Measurements from ENCODE around the gene PSMD14. TPM values are rescaled to one million over a fixed set of nuclear protein-coding genes. Genes with fewer than 3 reads are reported as not detected.

PSMD14 gene
- total and polyA plus RNA-seq, 2 of the 8 experiments (the other 6 are each of a cell fraction or from before 2014, with no cell fraction given) = 53.9 to 88.7 TPM

- H4K8ac ChIP-seq (ENCODE audit: extremely low read depth, insufficient read depth, low read length) = no peak overlapping the region
- no peak overlapping the region for H3K23ac ChIP-seq (ENCODE audit: insufficient read length)
- H4K5ac ChIP-seq (ENCODE audit: insufficient read length, low read depth, low read length) = no peak overlapping the region
- no peak overlapping the region for H3K27ac ChIP-seq (ENCODE audit: low read depth, low read length)
- no peak overlapping the region for H3K14ac ChIP-seq (ENCODE audit: insufficient read length)
- H3K4ac ChIP-seq (replicated peaks; ENCODE audit: insufficient read length, low read depth, low read length) = no peak overlapping the region
- no peak overlapping the region for H2BK20ac ChIP-seq (ENCODE audit: low read length)
- no peaks in the 10 kb centered on the region for H4K20me1 ChIP-seq (replicated peaks in 1 of 2; ENCODE audit: control insufficient read depth in 1 of 2, insufficient read depth in 2 of 2, low read length in 2 of 2)
- H2BK12ac ChIP-seq (ENCODE audit: low read depth, low read length) = no peak overlapping the region
- ChIA-PET CTCF (ENCODE audit: partially characterized antibody) (no interaction called here), POLR2A (ENCODE audit: partially characterized antibody) (interaction anchor here (1.3 kb wide), 1 partner anchor 14 kb away, joined by 4 read pairs; no protein-coding TSS in a partner anchor)
- no peak for DNase-seq (ENCODE audit: low read depth in 1 of 2, low spot score in 2 of 2)
- no peak overlapping the region for H3K4me3 ChIP-seq (ENCODE audit: extremely low read depth in 1 of 4, insufficient read depth in 2 of 4, low read depth in 3 of 4, low read length in 4 of 4)
- no peaks in the 10 kb centered on the region for H3K4me1 ChIP-seq (replicated peaks in 1 of 4; ENCODE audit: control insufficient read depth in 3 of 4, insufficient read depth in 4 of 4, low read length in 3 of 4)
- H3K79me2 ChIP-seq (ENCODE audit: control insufficient read depth in 1 of 2, insufficient read depth in 2 of 2, low read length in 2 of 2) = peaks cover 0 to 54% of the 10 kb centered on the region in 2 experiments; a peak in 2 of 4 replicates
- FAIRE-seq = no peak
- no peak overlapping the region for H2BK15ac ChIP-seq (ENCODE audit: low read length)
- H3K4me2 ChIP-seq (ENCODE audit: insufficient read depth in 1 of 2, low read depth in 2 of 2, low read length in 2 of 2) = no peak overlapping the region
- H2BK120ac ChIP-seq (replicated peaks; ENCODE audit: low read depth, low read length) = no peak overlapping the region
- H3K18ac ChIP-seq (ENCODE audit: extremely low read depth, low read length) = no peak overlapping the region
- no peak overlapping the region for H2BK5ac ChIP-seq (ENCODE audit: low read depth, low read length)
- no peaks in the 10 kb centered on the region for H3K9me3 ChIP-seq (ENCODE audit: insufficient read depth in 2 of 2, low read depth in 1 of 2, low read length in 1 of 2)
- H3K27me3 ChIP-seq (replicated peaks in 1 of 4; ENCODE audit: control insufficient read depth in 3 of 4, extremely low read depth in 1 of 4, insufficient read depth in 3 of 4, low read length in 3 of 4) = no peaks in the 10 kb centered on the region
- no peak overlapping the region for H2AK5ac ChIP-seq (ENCODE audit: low read depth, low read length)
- no peak overlapping the region for H2AFZ ChIP-seq (ENCODE audit: low read length)
- H3K9ac ChIP-seq (replicated peaks in 1 of 4; ENCODE audit: extremely low read depth in 1 of 4, low read depth in 3 of 4, low read length in 3 of 4) = no peak overlapping the region
- H3K36me3 ChIP-seq (ENCODE audit: control insufficient read depth in 2 of 4, insufficient read depth in 4 of 4, low read length in 3 of 4) = peaks cover 0 to 2% (median 0%) of the 10 kb centered on the region in 4 experiments; a peak in 1 of 8 replicates
- WGBS, 2 experiments (ENCODE audit: extremely low coverage in 1 of 2, insufficient coverage in 1 of 2, insufficient read length in 1 of 2, insufficient replicate concordance in 2 of 2, low coverage in 1 of 2, low lambda C conversion rate in 2 of 2, missing lambda C conversion rate in 1 of 2) = 96% methylated on average over 2 of the region's 2 CpGs; no CpG with 5 or more reads in 1 of the 2 experiments
- H3K79me1 ChIP-seq (ENCODE audit: low read depth, low read length) = peaks cover 5% of the 10 kb centered on the region
- H3K23me2 ChIP-seq (ENCODE audit: low read depth, low read length) = no peaks in the 10 kb centered on the region
- H3K56ac ChIP-seq (replicated peaks; ENCODE audit: insufficient read length, low read depth, low read length) = no peak overlapping the region
- no peak overlapping the region for H4K91ac ChIP-seq (replicated peaks; ENCODE audit: insufficient read length, low read length)
- TF ChIP-seq KDM4A (IDR thresholded peaks at IDR 0.05; ENCODE audit: low read depth, low read length, severe bottlenecking) (no peak), CBX5 (IDR thresholded peaks at IDR 0.05; ENCODE audit: low read depth, low read length) (no peak), SIN3A (conservative IDR thresholded peaks at IDR 0.05 in 1 of 2, IDR thresholded peaks at IDR 0.05 in 1 of 2; ENCODE audit: low read depth in 1 of 2, low read length in 2 of 2) (no peak), BRCA1 (IDR thresholded peaks at IDR 0.05; ENCODE audit: low read depth, low read length) (no peak), PHF8 (conservative IDR thresholded peaks at IDR 0.05; ENCODE audit: low read depth, low read length) (no peak), EP300 (IDR thresholded peaks at IDR 0.05; ENCODE audit: borderline replicate concordance in 1 of 2, low read depth in 2 of 2, low read length in 2 of 2) (no peak), SP2 (IDR thresholded peaks at IDR 0.05; ENCODE audit: low read length) (no peak), SP4 (IDR thresholded peaks at IDR 0.05; ENCODE audit: low read length) (no peak), BACH1 (IDR thresholded peaks at IDR 0.05; ENCODE audit: low read length) (no peak), ZNF274 (IDR thresholded peaks at IDR 0.05; ENCODE audit: borderline replicate concordance, extremely low read depth, low read length) (no peak), POLR2A (IDR thresholded peaks at IDR 0.05; ENCODE audit: control extremely low read depth in 1 of 2, low read depth in 2 of 2, low read length in 2 of 2) (no peak), KDM1A (IDR thresholded peaks at IDR 0.05; ENCODE audit: borderline replicate concordance, low read length) (no peak), FOSL1 (IDR thresholded peaks at IDR 0.05; ENCODE audit: insufficient read depth, low read depth, low read length) (no peak), HDAC2 (IDR thresholded peaks at IDR 0.05; ENCODE audit: borderline replicate concordance in 1 of 2, low read depth in 2 of 2, low read length in 2 of 2) (no peak)
These were observed 27.4 kb downstream of the PSMD14 start for GRCh38 chr2:161335626-161336025.

Measured in H1 (cell line).